HEK293 (cell line): ENCODE measurements around the gene SNUPN.

ENCODE experiments used
- MYNN ChIP-seq: fragments of 450-650 bp; formaldehyde crosslinking; IDR thresholded peaks from 2 replicates; pipeline ENCODE4 v1.5.1; 2016; ENCODE audit warnings: missing biosample characterization, missing genetic modification characterization, borderline replicate concordance
- TF ChIP-seq, protein P1 (sequence below): fragments of 450-650 bp; formaldehyde crosslinking; IDR thresholded peaks from 2 replicates; pipeline ENCODE4 v1.5.1; 2016; ENCODE audit warnings: missing biosample characterization, missing genetic modification characterization, borderline replicate concordance
- TF ChIP-seq, protein P2 (sequence below): fragments of 450-650 bp; formaldehyde crosslinking; IDR thresholded peaks from 2 replicates; pipeline ENCODE4 v1.5.1; 2016; ENCODE audit warnings: missing biosample characterization, missing genetic modification characterization

DNA sequence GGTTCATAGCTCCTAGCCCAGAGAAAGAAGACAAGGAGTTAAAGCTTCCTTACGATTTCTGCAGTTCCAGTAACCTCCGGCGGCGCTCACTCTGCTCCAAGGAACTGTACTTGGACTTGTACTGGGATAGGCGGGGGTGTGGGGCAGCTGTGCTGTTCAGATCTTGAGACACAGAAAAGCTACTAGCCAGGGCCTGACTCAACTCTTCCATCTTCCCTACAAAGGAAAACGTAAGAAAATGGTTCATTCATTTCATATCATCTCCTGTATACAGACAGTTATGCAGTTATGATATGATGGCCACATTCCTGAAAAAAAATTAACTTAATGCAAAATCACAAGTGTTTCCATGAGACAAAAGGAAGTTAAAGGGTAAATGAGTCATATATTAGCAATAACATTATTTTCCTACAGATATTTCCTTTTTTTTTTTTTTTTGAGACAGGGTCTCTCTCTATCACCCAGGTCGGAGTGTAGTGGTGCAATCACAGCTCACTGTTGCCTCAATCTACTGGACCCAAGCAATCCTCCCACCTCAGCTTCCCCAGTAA, 4.6 kb downstream of the SNUPN start:
- TF ChIP-seq, protein P1, sequence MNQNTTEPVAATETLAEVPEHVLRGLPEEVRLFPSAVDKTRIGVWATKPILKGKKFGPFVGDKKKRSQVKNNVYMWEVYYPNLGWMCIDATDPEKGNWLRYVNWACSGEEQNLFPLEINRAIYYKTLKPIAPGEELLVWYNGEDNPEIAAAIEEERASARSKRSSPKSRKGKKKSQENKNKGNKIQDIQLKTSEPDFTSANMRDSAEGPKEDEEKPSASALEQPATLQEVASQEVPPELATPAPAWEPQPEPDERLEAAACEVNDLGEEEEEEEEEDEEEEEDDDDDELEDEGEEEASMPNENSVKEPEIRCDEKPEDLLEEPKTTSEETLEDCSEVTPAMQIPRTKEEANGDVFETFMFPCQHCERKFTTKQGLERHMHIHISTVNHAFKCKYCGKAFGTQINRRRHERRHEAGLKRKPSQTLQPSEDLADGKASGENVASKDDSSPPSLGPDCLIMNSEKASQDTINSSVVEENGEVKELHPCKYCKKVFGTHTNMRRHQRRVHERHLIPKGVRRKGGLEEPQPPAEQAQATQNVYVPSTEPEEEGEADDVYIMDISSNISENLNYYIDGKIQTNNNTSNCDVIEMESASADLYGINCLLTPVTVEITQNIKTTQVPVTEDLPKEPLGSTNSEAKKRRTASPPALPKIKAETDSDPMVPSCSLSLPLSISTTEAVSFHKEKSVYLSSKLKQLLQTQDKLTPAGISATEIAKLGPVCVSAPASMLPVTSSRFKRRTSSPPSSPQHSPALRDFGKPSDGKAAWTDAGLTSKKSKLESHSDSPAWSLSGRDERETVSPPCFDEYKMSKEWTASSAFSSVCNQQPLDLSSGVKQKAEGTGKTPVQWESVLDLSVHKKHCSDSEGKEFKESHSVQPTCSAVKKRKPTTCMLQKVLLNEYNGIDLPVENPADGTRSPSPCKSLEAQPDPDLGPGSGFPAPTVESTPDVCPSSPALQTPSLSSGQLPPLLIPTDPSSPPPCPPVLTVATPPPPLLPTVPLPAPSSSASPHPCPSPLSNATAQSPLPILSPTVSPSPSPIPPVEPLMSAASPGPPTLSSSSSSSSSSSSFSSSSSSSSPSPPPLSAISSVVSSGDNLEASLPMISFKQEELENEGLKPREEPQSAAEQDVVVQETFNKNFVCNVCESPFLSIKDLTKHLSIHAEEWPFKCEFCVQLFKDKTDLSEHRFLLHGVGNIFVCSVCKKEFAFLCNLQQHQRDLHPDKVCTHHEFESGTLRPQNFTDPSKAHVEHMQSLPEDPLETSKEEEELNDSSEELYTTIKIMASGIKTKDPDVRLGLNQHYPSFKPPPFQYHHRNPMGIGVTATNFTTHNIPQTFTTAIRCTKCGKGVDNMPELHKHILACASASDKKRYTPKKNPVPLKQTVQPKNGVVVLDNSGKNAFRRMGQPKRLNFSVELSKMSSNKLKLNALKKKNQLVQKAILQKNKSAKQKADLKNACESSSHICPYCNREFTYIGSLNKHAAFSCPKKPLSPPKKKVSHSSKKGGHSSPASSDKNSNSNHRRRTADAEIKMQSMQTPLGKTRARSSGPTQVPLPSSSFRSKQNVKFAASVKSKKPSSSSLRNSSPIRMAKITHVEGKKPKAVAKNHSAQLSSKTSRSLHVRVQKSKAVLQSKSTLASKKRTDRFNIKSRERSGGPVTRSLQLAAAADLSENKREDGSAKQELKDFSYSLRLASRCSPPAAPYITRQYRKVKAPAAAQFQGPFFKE (tag by site-specific recombination) = no peak
- no peak for TF ChIP-seq MYNN
- TF ChIP-seq, protein P2, sequence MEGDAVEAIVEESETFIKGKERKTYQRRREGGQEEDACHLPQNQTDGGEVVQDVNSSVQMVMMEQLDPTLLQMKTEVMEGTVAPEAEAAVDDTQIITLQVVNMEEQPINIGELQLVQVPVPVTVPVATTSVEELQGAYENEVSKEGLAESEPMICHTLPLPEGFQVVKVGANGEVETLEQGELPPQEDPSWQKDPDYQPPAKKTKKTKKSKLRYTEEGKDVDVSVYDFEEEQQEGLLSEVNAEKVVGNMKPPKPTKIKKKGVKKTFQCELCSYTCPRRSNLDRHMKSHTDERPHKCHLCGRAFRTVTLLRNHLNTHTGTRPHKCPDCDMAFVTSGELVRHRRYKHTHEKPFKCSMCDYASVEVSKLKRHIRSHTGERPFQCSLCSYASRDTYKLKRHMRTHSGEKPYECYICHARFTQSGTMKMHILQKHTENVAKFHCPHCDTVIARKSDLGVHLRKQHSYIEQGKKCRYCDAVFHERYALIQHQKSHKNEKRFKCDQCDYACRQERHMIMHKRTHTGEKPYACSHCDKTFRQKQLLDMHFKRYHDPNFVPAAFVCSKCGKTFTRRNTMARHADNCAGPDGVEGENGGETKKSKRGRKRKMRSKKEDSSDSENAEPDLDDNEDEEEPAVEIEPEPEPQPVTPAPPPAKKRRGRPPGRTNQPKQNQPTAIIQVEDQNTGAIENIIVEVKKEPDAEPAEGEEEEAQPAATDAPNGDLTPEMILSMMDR (tag by site-specific recombination) = no peak
